ENCODE results near the gene MMP11. TPM values are rescaled to one million over a fixed set of nuclear protein-coding genes. Genes with fewer than 3 reads are reported as not detected.

The MMP11 gene
- total RNA-seq, 1 donor from 2014 or later, result 0.34 TPM

DNA sequence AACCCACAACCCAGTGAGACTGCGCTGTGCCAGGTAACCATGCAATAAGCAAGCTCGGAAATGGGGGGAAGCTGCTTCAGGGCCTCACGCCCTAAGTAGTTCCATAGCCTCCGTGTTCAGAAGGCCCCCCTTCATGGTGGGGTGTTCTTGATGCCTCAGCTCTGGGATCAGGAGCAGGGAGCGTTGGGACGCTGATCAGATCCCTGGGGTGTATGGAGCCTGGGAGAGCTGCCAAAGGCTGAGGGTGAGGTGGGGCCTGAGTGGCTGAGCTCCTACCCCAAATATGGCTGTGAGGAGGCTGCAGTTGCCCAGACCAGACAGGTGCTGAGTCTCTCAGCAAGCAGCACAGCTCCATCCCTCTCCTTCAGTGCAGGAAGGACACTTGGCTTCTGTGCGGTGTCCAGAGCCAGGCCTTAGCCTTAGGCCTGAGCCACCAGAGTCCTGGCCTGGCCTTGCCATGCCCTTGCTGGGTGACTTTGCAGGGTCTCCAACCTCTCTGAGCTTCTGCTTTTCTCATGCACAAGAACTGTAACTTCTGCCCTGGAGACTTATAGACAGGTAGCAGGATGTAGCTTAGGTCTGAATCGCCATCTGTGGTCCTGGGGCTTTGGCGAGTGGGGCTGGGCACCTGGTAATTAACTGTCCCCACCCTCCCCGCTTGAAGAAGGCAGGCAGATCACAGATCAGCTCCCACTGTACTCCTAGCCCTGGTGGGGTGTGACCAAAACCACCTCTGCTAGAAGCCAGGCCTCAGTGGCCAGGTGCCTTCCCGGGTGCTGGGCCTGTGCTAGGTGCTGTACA is 5.3 kb downstream of the MMP11 start:
- no peaks in the 10 kb centered on the region for H3K4me1 Mint-ChIP-seq (ENCODE audit: low read depth)
- H3K36me3 Mint-ChIP-seq (ENCODE audit: low read depth), result no peaks in the 10 kb centered on the region
- no peaks in the 10 kb centered on the region for H3K9me3 Mint-ChIP-seq
- intact Hi-C loops (cut with micrococcal nuclease), result no loop called here
- H3K27ac Mint-ChIP-seq, result no peak overlapping the region
- DNase-seq (ENCODE audit: low spot score), result no peak
- H3K27me3 Mint-ChIP-seq (ENCODE audit: insufficient read depth), result peaks cover 13% of the 10 kb centered on the region
- H3K4me3 Mint-ChIP-seq, result no peak overlapping the region

DNA sequence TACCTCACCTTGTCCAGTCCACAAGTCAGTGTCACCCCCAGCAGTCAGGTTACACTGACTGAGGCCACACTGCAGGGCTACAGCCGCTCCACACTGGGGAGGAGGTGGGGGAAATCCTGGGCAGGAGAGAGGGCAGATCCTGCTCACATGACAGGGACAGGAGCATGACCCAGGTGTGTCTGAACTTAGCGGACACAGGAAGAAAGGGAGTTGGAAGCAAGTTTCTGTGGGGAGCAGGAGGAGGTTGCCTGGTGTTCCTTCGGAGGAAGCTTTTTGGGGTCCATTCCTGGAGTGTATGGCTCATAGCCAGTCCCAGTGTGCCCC is 5.9 kb downstream of the MMP11 start:
- Mint-ChIP-seq H3K36me3 (ENCODE audit: low read depth) (no peaks in the 10 kb centered on the region), H3K27me3 (ENCODE audit: insufficient read depth) (peaks cover 7% of the 10 kb centered on the region), H3K4me1 (ENCODE audit: low read depth) (no peaks in the 10 kb centered on the region), H3K9me3 (no peaks in the 10 kb centered on the region), H3K4me3 (no peak overlapping the region), H3K27ac (no peak overlapping the region)
- intact Hi-C loops (cut with micrococcal nuclease), result no loop called here
- no peak for DNase-seq (ENCODE audit: low spot score)

GRCh38 chr22:23779083-23779482 is 6.4 kb downstream of the MMP11 start:
- H3K4me1 Mint-ChIP-seq (ENCODE audit: low read depth), result peaks cover under 1% of the 10 kb centered on the region
- no peak for DNase-seq (ENCODE audit: low spot score)
- no peaks in the 10 kb centered on the region for H3K9me3 Mint-ChIP-seq
- no peak overlapping the region for H3K4me3 Mint-ChIP-seq
- H3K27ac Mint-ChIP-seq, result no peak overlapping the region
- intact Hi-C loops (cut with micrococcal nuclease), result no loop called here
- no peaks in the 10 kb centered on the region for H3K36me3 Mint-ChIP-seq (ENCODE audit: low read depth)
- H3K27me3 Mint-ChIP-seq (ENCODE audit: insufficient read depth), result peaks cover 6% of the 10 kb centered on the region

DNA sequence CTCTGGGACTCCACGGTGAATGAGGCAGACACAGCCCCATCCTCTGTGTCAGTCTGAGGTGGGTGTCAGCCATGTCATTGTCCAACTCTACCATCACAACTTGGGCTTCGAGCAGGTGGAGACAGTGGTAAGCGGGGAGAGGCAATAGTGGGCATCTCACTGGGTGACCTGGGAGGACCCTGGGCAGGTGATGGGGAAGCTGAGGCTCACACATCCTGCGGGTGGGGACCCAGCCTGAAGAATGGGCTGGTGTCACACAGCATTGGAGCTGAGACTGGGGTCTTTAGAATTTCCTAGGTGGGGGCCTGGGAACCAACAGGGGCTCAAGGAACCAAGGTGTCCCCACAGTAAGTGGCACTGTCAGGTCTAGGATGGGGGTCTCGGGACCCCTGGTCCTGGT is 7.1 kb downstream of the MMP11 start:
- intact Hi-C loops (cut with micrococcal nuclease), result no loop called here

DNA sequence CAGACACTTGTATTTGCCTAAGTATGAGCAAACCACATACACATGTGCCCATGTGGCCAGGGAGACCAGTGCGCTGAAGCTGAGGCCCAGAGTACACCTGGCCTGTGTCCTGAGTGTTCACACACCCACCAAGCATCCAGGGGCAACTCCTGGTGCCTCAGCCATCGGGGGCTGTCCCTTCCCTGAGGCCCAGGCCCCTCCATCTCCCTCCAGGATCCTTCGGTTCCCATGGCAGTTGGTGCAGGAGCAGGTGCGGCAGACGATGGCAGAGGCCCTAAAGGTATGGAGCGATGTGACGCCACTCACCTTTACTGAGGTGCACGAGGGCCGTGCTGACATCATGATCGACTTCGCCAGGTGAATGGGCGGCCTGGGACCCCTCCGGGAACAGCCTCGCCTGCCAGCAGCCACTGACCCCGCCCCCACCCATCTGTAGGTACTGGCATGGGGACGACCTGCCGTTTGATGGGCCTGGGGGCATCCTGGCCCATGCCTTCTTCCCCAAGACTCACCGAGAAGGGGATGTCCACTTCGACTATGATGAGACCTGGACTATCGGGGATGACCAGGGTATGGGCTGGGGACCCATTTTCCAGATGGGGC is 7.6 kb downstream of the MMP11 start:
- intact Hi-C loops (cut with micrococcal nuclease), result no loop called here
- Mint-ChIP-seq H3K27ac (no peak overlapping the region), H3K4me1 (ENCODE audit: low read depth) (peaks cover 6% of the 10 kb centered on the region), H3K36me3 (ENCODE audit: low read depth) (no peaks in the 10 kb centered on the region), H3K27me3 (ENCODE audit: insufficient read depth) (peaks cover 7% of the 10 kb centered on the region), H3K9me3 (no peaks in the 10 kb centered on the region), H3K4me3 (no peak overlapping the region)
- no peak for DNase-seq (ENCODE audit: low spot score)

More for the DNA sequence above, 7.1 kb downstream of the MMP11 start:
- Mint-ChIP-seq H3K27me3 (ENCODE audit: insufficient read depth) (peaks cover 7% of the 10 kb centered on the region), H3K4me1 (ENCODE audit: low read depth) (peaks cover 6% of the 10 kb centered on the region), H3K4me3 (no peak overlapping the region), H3K27ac (no peak overlapping the region), H3K9me3 (no peaks in the 10 kb centered on the region), H3K36me3 (ENCODE audit: low read depth) (no peaks in the 10 kb centered on the region)
- no peak for DNase-seq (ENCODE audit: low spot score)

GRCh38 chr22:23781065-23781464 is 8.4 kb downstream of the MMP11 start:
- intact Hi-C loops (cut with micrococcal nuclease), result no loop called here
- Mint-ChIP-seq H3K4me1 (ENCODE audit: low read depth) (peaks cover 6% of the 10 kb centered on the region), H3K27ac (no peak overlapping the region), H3K36me3 (ENCODE audit: low read depth) (no peaks in the 10 kb centered on the region), H3K9me3 (no peaks in the 10 kb centered on the region), H3K4me3 (no peak overlapping the region), H3K27me3 (ENCODE audit: insufficient read depth) (peaks cover 5% of the 10 kb centered on the region)
- DNase-seq (ENCODE audit: low spot score), result no peak

DNA sequence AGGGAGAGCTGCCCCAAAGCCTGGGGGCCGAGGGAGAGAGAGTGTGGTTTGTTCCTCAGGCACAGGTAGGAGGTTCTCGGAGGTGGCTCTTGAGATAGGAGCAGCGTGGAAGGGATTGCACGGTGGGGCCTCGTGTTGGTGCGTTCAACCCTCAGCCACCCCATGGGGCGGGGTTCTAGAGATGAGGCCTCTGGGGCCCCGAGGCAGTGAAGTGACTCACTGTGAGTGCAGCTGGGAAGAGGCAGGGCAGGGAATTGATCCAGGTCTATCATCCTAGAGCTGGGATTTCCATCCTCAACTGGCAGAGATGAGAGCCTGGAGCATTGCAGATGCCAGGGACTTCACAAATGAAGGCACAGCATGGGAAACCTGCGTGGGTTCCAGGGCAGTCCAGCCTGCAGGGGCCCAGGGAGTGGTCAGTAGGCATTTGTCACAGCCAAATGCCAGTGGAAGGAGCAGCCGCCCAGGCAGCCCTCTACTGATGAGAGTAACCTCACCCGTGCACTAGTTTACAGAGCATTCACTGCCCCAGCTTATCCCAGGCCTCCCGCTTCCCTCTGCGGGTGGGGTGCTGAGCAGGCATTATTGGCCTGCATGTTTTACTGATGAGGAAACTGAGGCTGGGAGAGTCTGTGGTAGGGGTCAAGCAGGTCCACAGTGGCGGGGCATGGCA is 9.0 kb downstream of the MMP11 start:
- Mint-ChIP-seq H3K27me3 (ENCODE audit: insufficient read depth) (peaks cover 2% of the 10 kb centered on the region), H3K4me1 (ENCODE audit: low read depth) (peaks cover 12% of the 10 kb centered on the region), H3K9me3 (no peaks in the 10 kb centered on the region), H3K36me3 (ENCODE audit: low read depth) (no peaks in the 10 kb centered on the region), H3K27ac (no peak overlapping the region), H3K4me3 (no peak overlapping the region)
- intact Hi-C loops (cut with micrococcal nuclease), result no loop called here
- DNase-seq (ENCODE audit: low spot score), result no peak

DNA sequence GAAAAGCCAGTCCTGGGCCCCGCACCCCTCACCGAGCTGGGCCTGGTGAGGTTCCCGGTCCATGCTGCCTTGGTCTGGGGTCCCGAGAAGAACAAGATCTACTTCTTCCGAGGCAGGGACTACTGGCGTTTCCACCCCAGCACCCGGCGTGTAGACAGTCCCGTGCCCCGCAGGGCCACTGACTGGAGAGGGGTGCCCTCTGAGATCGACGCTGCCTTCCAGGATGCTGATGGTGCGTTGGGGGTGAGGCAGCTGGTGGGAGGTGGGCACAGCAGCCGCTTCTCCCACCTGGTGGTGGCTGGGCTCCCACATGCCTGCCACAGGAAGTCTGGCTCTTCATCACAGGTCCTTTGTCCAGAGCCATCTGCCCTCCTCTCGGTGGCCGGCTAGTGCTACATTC is 9.6 kb downstream of the MMP11 start:
- peaks cover 13% of the 10 kb centered on the region for H3K4me1 Mint-ChIP-seq (ENCODE audit: low read depth)
- H3K27me3 Mint-ChIP-seq (ENCODE audit: insufficient read depth), result peaks cover 2% of the 10 kb centered on the region
- intact Hi-C loops (cut with micrococcal nuclease), result no loop called here
- H3K9me3 Mint-ChIP-seq, result no peaks in the 10 kb centered on the region
- no peak for DNase-seq (ENCODE audit: low spot score)
- H3K27ac Mint-ChIP-seq, result no peak overlapping the region
- no peak overlapping the region for H3K4me3 Mint-ChIP-seq
- H3K36me3 Mint-ChIP-seq (ENCODE audit: low read depth), result no peaks in the 10 kb centered on the region

DNA sequence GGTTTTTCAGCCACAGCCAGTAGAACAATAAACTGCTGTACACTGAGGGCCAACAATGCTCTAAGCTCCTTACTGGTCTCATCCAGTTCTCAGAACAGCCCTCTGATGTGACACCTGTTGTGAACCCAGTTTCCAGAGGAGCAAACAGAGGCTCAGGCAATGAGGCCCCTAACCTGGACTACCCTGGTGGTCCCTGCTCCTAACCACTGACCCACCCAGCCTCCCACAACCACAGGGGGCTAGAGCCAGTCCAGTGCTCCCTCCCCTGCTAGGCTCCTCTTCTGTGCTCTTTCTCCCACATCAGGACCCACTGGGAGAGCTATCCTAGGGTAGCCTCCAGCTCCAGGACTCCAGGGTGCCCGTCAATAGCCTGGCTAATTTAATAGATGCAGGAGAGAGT is 10.1 kb downstream of the MMP11 start:
- no peak for DNase-seq (ENCODE audit: low spot score)
- Mint-ChIP-seq H3K27ac (no peak overlapping the region), H3K9me3 (no peaks in the 10 kb centered on the region), H3K4me1 (ENCODE audit: low read depth) (peaks cover 17% of the 10 kb centered on the region), H3K36me3 (ENCODE audit: low read depth) (no peaks in the 10 kb centered on the region), H3K4me3 (no peak overlapping the region), H3K27me3 (ENCODE audit: insufficient read depth) (peaks cover 2% of the 10 kb centered on the region)
- intact Hi-C loops (cut with micrococcal nuclease), result no loop called here

- no peaks in the 10 kb centered on the region for H3K36me3 Mint-ChIP-seq (ENCODE audit: low read depth)
- H3K9me3 Mint-ChIP-seq, result no peaks in the 10 kb centered on the region
- peaks cover 25% of the 10 kb centered on the region for H3K4me1 Mint-ChIP-seq (ENCODE audit: low read depth)
- peaks cover 2% of the 10 kb centered on the region for H3K27me3 Mint-ChIP-seq (ENCODE audit: insufficient read depth)
- DNase-seq (ENCODE audit: low spot score), result no peak
- H3K27ac Mint-ChIP-seq, result no peak overlapping the region
- intact Hi-C loops (cut with micrococcal nuclease), result no loop called here
- H3K4me3 Mint-ChIP-seq, result no peak overlapping the region
These were observed 10.9 kb downstream of the MMP11 start for GRCh38 chr22:23783265-23784150.

DNA sequence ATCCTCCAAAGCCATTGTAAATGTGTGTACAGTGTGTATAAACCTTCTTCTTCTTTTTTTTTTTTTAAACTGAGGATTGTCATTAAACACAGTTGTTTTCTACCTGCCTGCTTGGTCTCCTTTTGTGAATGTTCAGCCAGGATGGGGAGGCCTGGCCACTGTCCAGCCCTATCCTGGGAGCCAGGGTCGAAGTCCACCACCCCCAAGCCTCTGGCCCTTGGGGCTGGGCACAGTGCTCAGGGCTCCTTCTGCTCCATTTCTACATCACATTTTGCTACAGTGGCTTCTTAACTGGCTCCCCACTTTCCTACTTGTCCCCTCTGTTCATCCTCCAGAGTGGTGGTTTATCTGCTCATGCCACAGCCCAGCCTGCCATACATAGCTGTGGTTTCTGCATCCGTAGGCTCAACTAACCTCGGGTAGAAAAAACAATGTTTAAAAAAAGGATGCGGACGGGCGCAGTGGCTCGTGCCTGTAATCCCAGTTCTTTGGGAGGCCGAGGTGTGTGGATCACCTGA is 11.6 kb downstream of the MMP11 start:
- DNase-seq (ENCODE audit: low spot score), result no peak
- H3K27ac Mint-ChIP-seq, result no peak overlapping the region
- H3K4me3 Mint-ChIP-seq, result no peak overlapping the region
- H3K27me3 Mint-ChIP-seq (ENCODE audit: insufficient read depth), result peaks cover 2% of the 10 kb centered on the region
- peaks cover 2% of the 10 kb centered on the region for H3K36me3 Mint-ChIP-seq (ENCODE audit: low read depth)
- no peaks in the 10 kb centered on the region for H3K9me3 Mint-ChIP-seq
- H3K4me1 Mint-ChIP-seq (ENCODE audit: low read depth), result peaks cover 27% of the 10 kb centered on the region
- intact Hi-C loops (cut with micrococcal nuclease), result no loop called here

GRCh38 chr22:23786261-23786710 is 13.6 kb downstream of the MMP11 start:
- intact Hi-C loops (cut with micrococcal nuclease), result loop anchor here (2.0 to 5.0 kb wide), 2 partner anchors 34 to 71 kb away; partner anchors contain the start of genes SLC2A11, VPREB3 and ZNF70
- peaks cover 2% of the 10 kb centered on the region for H3K27me3 Mint-ChIP-seq (ENCODE audit: insufficient read depth)
- H3K9me3 Mint-ChIP-seq, result no peaks in the 10 kb centered on the region
- peak overlapping the region; percentile 92 for H3K27ac Mint-ChIP-seq
- H3K4me3 Mint-ChIP-seq, result peak overlapping the region; percentile 92
- H3K36me3 Mint-ChIP-seq (ENCODE audit: low read depth), result peaks cover 9% of the 10 kb centered on the region
- DNase-seq (ENCODE audit: low spot score), result no peak
- H3K4me1 Mint-ChIP-seq (ENCODE audit: low read depth), result peaks cover 34% of the 10 kb centered on the region

Measured in activated T-helper 1 cell treated with anti-CD3 and anti-CD28 coated beads, Interleukin-12 subunit alpha, Interleukin-12 subunit beta, Interleukin-2, Interleukin-4 antibody, amounts not matched to agents 30 ng/mL and 10 ng/mL and 1 ng/mL, durations not matched to agents 14 hours and 24 hours and 36 hours (primary cell).